Stimulated activated effector memory CD8-positive, alpha-beta T cell treated with anti-CD3 and anti-CD28 coated beads, Interleukin-12 subunit alpha, Interleukin-12 subunit beta, amount 100 ng/mL, for 72 hours (primary cell): Measurements from ENCODE around the gene ENPEP.
A peak's percentile ranks its signal among the peaks of the same experiment; 100 is the strongest.
"Not testable (repeated sequence)": the region's sequence is repeated elsewhere in the genome, so short reads cannot be mapped to it uniquely, and the experiment has no call there.

Experiments used
- ATAC-seq: fragments of 150-1000 bp; cut with Tn5 transposase; 2 replicates; pipeline ENCODE4 v1.10.0; 2021
- DNase-seq, 2 donors: peaks; one replicate each; pipeline ENCODE4 v3.0.0; 2021 to 2022; ENCODE audit warnings: low spot score in 2 of 2
- H3K27ac Mint-ChIP-seq: one replicate; pipeline ENCODE4 v1.8.0; 2022; ENCODE audit warnings: mild to moderate bottlenecking, mixed read lengths
- H3K36me3 Mint-ChIP-seq: one replicate; pipeline ENCODE4 v1.8.0; 2022; ENCODE audit warnings: mild to moderate bottlenecking, mixed read lengths
- H3K4me1 Mint-ChIP-seq: one replicate; pipeline ENCODE4 v1.8.0; 2022; ENCODE audit warnings: mixed read lengths
- H3K4me3 Mint-ChIP-seq: one replicate; pipeline ENCODE4 v1.8.0; 2022; ENCODE audit warnings: mild to moderate bottlenecking, mixed read lengths
- H3K9me3 Mint-ChIP-seq: one replicate; pipeline ENCODE4 v1.8.0; 2022; ENCODE audit warnings: mixed read lengths

Gene ENPEP

GRCh38 chr4:110475881-110476818 lies at the start of gene ENPEP:
Gene ENPEP, plus strand, starts transcription at chr4:110476155. Its CDS starts 260 bp downstream, at chr4:110476415.
- no peak for ATAC-seq

GRCh38 chr4:110431805-110432204 lies 44.1 kb upstream of the ENPEP start:
- not testable (repeated sequence) for H3K4me3 Mint-ChIP-seq, H3K27ac Mint-ChIP-seq, H3K4me1 Mint-ChIP-seq, ATAC-seq, H3K9me3 Mint-ChIP-seq, DNase-seq, H3K36me3 Mint-ChIP-seq

More at GRCh38 chr4:110475881-110476818, at the start of gene ENPEP:
- H3K4me1 Mint-ChIP-seq = no peaks in the 10 kb centered on the region
- no peak for DNase-seq
- H3K9me3 Mint-ChIP-seq = no peaks in the 10 kb centered on the region
- no peak within 1 kb of the TSS for H3K4me3 Mint-ChIP-seq
- no peaks in the 10 kb centered on the region for H3K36me3 Mint-ChIP-seq
- H3K27ac Mint-ChIP-seq = no peak within 1 kb of the TSS

- H3K9me3 Mint-ChIP-seq = not testable (repeated sequence)
Observed at GRCh38 chr4:110437292-110437691, 38.7 kb upstream of the ENPEP start.

GRCh38 chr4:110439209-110439608 lies 36.7 kb upstream of the ENPEP start:
- not testable (repeated sequence) for H3K9me3 Mint-ChIP-seq, H3K4me3 Mint-ChIP-seq, ATAC-seq, H3K4me1 Mint-ChIP-seq, H3K36me3 Mint-ChIP-seq, H3K27ac Mint-ChIP-seq, DNase-seq

More at GRCh38 chr4:110437292-110437691, 38.7 kb upstream of the ENPEP start:
- DNase-seq, ATAC-seq, H3K4me3 Mint-ChIP-seq, H3K4me1 Mint-ChIP-seq, H3K27ac Mint-ChIP-seq, H3K36me3 Mint-ChIP-seq: not testable (repeated sequence)

- H3K4me1 Mint-ChIP-seq = no peaks in the 10 kb centered on the region
- H3K9me3 Mint-ChIP-seq = no peaks in the 10 kb centered on the region
- no peaks in the 10 kb centered on the region for H3K36me3 Mint-ChIP-seq
- ATAC-seq = peak; percentile 80
- DNase-seq = no peak
- H3K27ac Mint-ChIP-seq = no peak overlapping the region
- no peak overlapping the region for H3K4me3 Mint-ChIP-seq
Observed at GRCh38 chr4:110442309-110442708, 33.6 kb upstream of the ENPEP start.

- H3K4me3 Mint-ChIP-seq = no peak overlapping the region
- ATAC-seq = no peak
- H3K27ac Mint-ChIP-seq = no peak overlapping the region
- DNase-seq = no peak
- no peaks in the 10 kb centered on the region for H3K36me3 Mint-ChIP-seq
- no peaks in the 10 kb centered on the region for H3K4me1 Mint-ChIP-seq
- H3K9me3 Mint-ChIP-seq = no peaks in the 10 kb centered on the region
Observed at GRCh38 chr4:110442788-110443187, 33.2 kb upstream of the ENPEP start.

GRCh38 chr4:110449947-110450346 lies 26.0 kb upstream of the ENPEP start:
- Mint-ChIP-seq H3K4me1 (no peaks in the 10 kb centered on the region), H3K4me3 (no peak overlapping the region), H3K36me3 (no peaks in the 10 kb centered on the region), H3K9me3 (no peaks in the 10 kb centered on the region), H3K27ac (no peak overlapping the region)
- no peak for ATAC-seq
- DNase-seq = no peak

GRCh38 chr4:110452546-110452945 lies 23.4 kb upstream of the ENPEP start:
- DNase-seq (no peak), ATAC-seq (peak; percentile 60)
- no peak overlapping the region for H3K4me3 Mint-ChIP-seq
- no peak overlapping the region for H3K27ac Mint-ChIP-seq
- no peaks in the 10 kb centered on the region for H3K36me3 Mint-ChIP-seq
- no peaks in the 10 kb centered on the region for H3K9me3 Mint-ChIP-seq
- H3K4me1 Mint-ChIP-seq = no peaks in the 10 kb centered on the region

GRCh38 chr4:110454441-110454840 lies 21.5 kb upstream of the ENPEP start:
- Mint-ChIP-seq H3K4me1 (no peaks in the 10 kb centered on the region), H3K36me3 (no peaks in the 10 kb centered on the region), H3K4me3 (no peak overlapping the region), H3K9me3 (no peaks in the 10 kb centered on the region), H3K27ac (no peak overlapping the region)
- DNase-seq (no peak), ATAC-seq (no peak)

- no peaks in the 10 kb centered on the region for H3K9me3 Mint-ChIP-seq
- no peaks in the 10 kb centered on the region for H3K4me1 Mint-ChIP-seq
- no peak overlapping the region for H3K4me3 Mint-ChIP-seq
- ATAC-seq = no peak
- no peaks in the 10 kb centered on the region for H3K36me3 Mint-ChIP-seq
- H3K27ac Mint-ChIP-seq = no peak overlapping the region
- no peak for DNase-seq
Observed at GRCh38 chr4:110458494-110459266, 17.3 kb upstream of the ENPEP start.

GRCh38 chr4:110460074-110460746 lies 15.7 kb upstream of the ENPEP start:
- H3K36me3 Mint-ChIP-seq = no peaks in the 10 kb centered on the region
- H3K27ac Mint-ChIP-seq = no peak overlapping the region
- no peak for DNase-seq
- ATAC-seq = no peak
- no peaks in the 10 kb centered on the region for H3K4me1 Mint-ChIP-seq
- H3K9me3 Mint-ChIP-seq = no peaks in the 10 kb centered on the region
- H3K4me3 Mint-ChIP-seq = no peak overlapping the region

- ATAC-seq = no peak
- DNase-seq = no peak
- Mint-ChIP-seq H3K9me3 (peaks cover 3% of the 10 kb centered on the region), H3K4me1 (peaks cover 7% of the 10 kb centered on the region), H3K36me3 (no peaks in the 10 kb centered on the region), H3K27ac (peak overlapping the region; percentile 7), H3K4me3 (no peak overlapping the region)
Observed at GRCh38 chr4:110467400-110467799, 8.6 kb upstream of the ENPEP start.

GRCh38 chr4:110472583-110473329 lies 3.2 kb upstream of the ENPEP start:
- H3K9me3 Mint-ChIP-seq = peaks cover 3% of the 10 kb centered on the region
- no peaks in the 10 kb centered on the region for H3K36me3 Mint-ChIP-seq
- ATAC-seq (peak; percentile 24), DNase-seq (no peak)
- no peak overlapping the region for H3K4me3 Mint-ChIP-seq
- H3K27ac Mint-ChIP-seq = no peak overlapping the region
- H3K4me1 Mint-ChIP-seq = no peaks in the 10 kb centered on the region

- DNase-seq (no peak), ATAC-seq (no peak)
- Mint-ChIP-seq H3K27ac (no peak overlapping the region), H3K4me3 (no peak overlapping the region), H3K4me1 (no peaks in the 10 kb centered on the region), H3K9me3 (peaks cover 2% of the 10 kb centered on the region), H3K36me3 (no peaks in the 10 kb centered on the region)
Observed at GRCh38 chr4:110474481-110474880, 1.5 kb upstream of the ENPEP start.

GRCh38 chr4:110475080-110475479 lies 875 bp upstream of the ENPEP start:
- not testable (repeated sequence) for H3K36me3 Mint-ChIP-seq, H3K4me1 Mint-ChIP-seq, H3K9me3 Mint-ChIP-seq, ATAC-seq, DNase-seq, H3K27ac Mint-ChIP-seq, H3K4me3 Mint-ChIP-seq
